Medulla oblongata (tissue), 1 donor: Measurements from ENCODE around the gene KBTBD13.
A peak's percentile ranks its signal among the peaks of the same experiment; 100 is the strongest.
"Not testable (repeated sequence)": the region's sequence is repeated elsewhere in the genome, so short reads cannot be mapped to it uniquely, and the experiment has no call there.

Experiments used
- DNase-seq: peaks from one replicate; pipeline ENCODE4 v3.0.0-alpha.2; 2015; ENCODE audit errors: extremely low spot score

KBTBD13 gene

GRCh38 chr15:65076486-65077290, at the start of gene KBTBD13:
Gene KBTBD13 (plus strand): TSS chr15:65076746. CDS start chr15:65076816, 70 bp downstream.
- no peak for DNase-seq

GRCh38 chr15:65026756-65027155, 49.8 kb upstream of the KBTBD13 start:
- DNase-seq, result no peak

DNA sequence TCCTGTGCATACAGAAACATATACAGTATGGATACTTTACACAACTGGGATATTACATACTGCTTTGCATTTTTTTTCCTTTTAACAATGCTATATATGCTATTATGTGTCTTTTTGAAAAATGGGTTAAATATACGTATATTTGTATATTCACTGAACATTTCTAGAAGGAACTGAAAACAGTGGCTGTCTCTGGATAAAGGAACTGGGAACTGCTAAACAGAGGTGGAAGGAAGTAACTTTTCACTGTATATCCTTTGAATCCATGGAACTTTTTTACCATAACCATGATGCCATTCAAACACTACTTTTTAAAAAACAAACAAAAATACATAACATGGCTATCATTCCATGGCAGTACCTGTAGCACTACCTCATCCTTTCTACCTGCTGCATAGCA, 49.0 kb upstream of the KBTBD13 start:
- DNase-seq, result no peak

- no peak for DNase-seq
Measured at GRCh38 chr15:65028338-65028737, 48.2 kb upstream of the KBTBD13 start.

DNA sequence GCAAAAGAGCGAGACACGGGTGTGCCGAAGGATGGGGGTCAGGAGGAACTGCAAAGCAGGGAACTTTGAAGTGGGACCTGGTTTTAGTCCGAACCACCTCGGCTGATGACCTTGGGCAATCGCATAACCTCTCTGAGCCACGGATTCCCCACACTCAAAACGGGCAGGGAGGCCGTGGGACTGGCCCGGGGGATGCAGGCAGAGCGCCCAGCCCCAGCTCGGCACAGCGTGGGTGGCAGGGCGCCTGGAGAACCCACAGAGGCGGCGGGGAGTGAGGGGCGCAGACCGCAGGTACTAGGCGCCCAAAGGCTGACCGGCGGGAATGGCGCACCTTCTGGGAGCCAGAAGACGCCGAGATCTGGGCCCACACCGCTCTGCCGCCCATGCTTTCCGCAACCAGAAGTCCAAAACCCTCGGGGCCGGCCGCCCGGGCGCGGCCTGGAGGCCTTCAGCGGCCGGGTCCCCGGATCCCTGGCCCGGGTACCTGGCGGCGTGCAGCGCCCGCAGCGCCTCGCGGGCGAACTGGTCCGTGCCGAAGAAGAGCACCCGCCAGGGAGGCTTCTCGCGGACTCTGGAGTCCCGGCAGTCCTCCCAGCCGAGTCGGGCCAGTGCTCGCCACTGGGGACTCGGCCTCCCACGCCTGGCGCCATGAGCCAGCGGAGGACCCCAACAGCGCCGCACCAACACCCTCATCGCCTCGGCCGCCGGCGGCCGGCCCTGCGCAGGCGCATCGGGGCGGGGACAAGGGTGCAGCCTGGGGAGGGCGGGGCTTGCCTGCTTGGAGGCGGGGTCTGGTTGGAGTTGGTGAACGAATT, 47.4 kb upstream of the KBTBD13 start, which contains the start of gene MTFMT:
Gene MTFMT, minus strand, starts transcription at position 719 of the 815 bp plus-strand sequence. Its CDS starts 26 bp downstream, at position 693.
- peak; percentile 94 for DNase-seq

DNA sequence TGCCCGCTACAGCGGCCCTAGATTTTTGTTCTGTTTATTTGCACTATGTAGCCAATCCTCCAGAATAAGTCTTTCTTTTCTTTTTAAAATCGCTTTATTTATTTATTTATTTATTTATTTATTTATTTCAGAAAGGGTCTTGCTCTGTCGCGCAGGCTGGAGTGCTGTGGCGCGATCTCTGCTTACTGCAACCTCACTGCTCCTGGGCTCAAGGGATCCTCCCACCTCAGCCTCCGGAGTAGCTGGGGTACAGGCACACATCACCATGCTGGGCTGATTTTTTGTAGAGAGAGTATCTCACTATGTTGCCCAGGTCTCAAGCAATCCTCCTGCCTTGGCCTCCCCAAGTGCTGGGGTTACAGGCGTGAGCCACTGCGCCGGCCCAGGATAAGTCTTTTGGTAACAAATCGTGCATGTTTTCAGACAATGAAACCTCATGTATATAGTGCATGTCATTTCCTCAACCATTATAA, 46.8 kb upstream of the KBTBD13 start:
- no peak for DNase-seq

GRCh38 chr15:65032801-65033537, 43.6 kb upstream of the KBTBD13 start:
- DNase-seq, result peak; percentile 73

DNA sequence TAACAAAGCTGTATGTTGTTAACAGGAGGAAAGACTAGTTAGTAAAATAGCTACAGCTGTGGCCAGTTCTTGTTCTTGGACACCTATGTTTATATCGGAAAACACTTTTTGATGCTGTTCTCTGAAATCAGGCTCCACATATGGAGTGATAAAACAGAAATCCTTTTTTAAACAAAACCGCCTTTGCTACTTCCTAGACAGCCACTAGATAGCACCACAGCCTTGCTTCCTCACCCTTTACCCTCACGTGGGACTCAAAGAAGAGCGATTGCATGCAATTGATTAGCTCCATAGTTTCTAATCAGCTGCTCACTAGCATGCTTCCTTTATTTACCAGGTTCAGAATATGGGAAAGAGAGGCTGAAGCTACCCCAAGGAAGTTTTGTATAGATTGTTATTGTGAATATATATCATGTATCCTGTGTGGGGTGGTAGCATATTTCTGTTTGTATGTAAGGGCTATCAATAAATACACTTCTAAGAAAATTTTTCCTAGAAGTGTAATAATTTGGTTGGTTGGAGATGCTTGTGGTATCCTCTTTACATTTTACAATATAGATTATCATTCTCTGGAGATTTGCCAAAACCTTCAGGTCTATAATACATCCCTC, 42.8 kb upstream of the KBTBD13 start:
- peak; percentile 65 for DNase-seq

DNA sequence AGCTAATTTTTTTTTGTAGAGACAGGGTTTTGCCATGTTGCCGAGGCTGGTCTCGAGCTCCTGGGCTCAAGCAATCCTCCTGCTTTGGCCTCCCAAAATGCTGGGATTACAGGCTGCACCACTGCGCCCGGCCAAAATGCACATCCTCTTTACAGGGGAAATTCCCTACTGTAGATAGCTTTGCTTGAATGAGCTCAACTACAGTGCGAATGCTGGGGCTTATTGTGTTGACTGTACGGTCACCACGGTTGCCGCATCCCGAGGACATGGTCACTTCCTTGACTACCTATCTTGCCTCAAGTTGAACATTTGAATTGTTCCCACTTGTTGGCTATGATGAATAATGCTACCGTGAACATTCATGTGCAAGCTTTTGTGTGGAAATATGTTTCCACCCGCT, 41.8 kb upstream of the KBTBD13 start:
- no peak for DNase-seq

DNA sequence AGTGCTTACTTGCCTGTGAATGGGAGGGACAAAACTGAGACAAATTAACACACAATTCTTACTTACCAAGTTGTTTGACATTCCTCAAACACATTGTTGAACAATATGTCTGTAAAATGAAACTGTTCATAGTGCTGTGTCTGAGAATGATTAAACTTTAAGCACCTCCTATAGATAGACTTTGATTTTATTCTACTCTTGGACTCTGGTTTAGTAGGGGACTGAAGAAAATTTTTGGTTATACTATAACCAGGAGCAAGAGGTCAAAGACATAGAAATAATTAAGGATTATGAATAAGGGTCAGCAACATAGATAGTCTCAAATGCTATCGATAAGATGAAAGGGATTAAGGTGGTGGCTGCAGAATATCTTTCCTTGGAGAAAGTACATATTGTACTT, 39.2 kb upstream of the KBTBD13 start:
- no peak for DNase-seq

- DNase-seq, result no peak
Measured at GRCh38 chr15:65038428-65038827, 38.1 kb upstream of the KBTBD13 start.

GRCh38 chr15:65038836-65039235, 37.7 kb upstream of the KBTBD13 start:
- no peak for DNase-seq

GRCh38 chr15:65040461-65040860, 36.1 kb upstream of the KBTBD13 start:
- no peak for DNase-seq

DNA sequence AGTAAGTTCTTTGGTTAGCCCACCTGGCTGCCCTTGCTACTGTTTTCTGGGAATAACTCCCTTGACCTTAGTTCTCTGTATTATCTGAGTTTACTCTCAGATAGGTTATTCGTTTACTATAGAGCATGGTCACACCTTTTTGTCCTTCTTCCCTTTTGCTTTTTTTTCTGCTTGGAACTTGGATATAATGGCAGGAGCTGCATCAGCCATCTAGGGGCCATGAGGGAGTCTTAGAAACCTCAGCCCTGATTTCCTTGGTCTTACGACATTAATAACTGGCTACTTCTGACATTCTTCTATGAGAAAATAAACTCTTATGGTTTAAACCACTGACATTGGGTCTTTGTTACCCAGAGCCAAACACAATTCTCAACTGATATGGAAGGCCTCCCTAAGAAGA, 34.8 kb upstream of the KBTBD13 start:
- no peak for DNase-seq

GRCh38 chr15:65042776-65043327, 33.7 kb upstream of the KBTBD13 start:
- DNase-seq, result no peak

- DNase-seq, result not testable (repeated sequence)
Measured at GRCh38 chr15:65044218-65044617, 32.3 kb upstream of the KBTBD13 start.

DNA sequence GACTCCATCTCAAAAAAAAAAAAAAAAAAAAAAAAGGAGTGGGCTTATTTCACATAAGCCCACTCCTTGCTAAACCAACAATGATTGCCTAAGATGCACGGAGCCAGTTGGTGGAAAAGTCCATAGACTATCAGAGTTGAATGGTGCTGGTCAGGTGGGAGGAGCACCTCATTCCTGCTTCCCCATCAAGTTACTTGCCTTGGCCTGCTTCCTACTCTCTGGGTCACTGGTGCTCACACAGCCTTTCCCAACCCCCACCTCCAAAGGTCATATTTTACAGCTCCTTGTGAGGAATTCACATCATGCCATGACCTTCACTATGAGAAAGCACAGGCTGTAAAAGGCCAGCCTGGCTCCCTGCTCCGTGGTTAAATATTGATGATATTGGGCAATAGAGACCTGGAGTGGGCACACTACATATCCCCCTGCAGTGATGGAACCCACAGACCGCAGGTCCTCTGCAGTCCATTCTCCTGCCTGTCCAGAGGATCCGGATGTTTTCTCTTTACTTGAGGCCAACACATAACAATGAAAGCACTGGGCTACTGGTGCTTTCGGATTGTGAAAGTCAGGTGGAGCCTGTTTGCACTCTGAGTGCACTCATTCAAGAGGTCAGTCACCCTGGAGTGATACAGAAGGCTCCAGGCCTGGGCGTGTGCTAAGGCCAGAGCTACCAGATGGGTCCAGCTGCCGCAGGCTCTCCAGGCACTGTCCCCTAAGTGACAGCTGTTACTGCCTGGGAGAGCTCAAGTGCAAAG, 31.6 kb upstream of the KBTBD13 start, which contains the start of gene SLC51B:
Gene SLC51B, plus strand, starts transcription at position 664 of the 758 bp plus-strand sequence. CDS start 4,618 bp downstream, outside the sequence.
- DNase-seq, result no peak

DNA sequence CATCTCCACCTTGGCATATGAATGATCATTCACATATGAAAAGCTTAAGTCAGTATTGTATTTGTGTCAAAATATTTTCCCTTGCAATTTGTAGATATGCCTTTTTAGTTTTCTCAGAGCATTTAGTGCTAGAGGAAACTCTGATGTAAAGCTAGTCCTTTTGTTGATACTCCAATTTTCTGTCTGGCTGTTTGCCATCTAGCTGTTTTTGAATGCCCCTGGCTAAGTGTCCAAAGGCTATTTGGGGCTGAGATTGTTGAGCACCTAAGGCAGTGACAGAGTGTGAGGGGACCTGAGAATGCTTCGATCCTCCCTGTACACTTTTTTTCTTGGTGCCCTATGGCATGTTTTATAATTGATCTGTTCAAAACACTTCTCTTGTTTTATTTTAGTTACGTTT, 28.3 kb upstream of the KBTBD13 start:
- DNase-seq, result no peak

DNA sequence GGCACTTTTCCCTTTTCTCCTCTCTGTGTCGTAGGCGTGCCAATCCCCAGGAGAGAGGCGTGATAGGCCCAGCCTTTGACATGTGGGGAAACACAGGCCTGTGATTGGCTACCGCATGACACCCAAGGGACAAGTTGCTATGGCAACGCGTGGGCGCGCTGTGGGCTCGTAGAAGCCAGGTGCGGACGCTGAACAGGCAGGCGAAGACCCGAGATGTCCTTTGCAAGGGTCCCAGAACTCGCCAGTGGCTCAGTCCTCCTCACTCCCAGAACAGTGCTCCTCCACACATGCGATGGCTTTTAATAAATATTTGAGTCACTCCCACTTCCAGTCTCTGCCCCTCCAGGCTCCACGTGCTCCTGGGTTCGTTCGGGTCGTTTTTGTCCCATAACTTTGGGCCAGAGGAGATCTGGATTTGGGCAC, 27.1 kb upstream of the KBTBD13 start:
- DNase-seq, result peak; percentile 97

DNA sequence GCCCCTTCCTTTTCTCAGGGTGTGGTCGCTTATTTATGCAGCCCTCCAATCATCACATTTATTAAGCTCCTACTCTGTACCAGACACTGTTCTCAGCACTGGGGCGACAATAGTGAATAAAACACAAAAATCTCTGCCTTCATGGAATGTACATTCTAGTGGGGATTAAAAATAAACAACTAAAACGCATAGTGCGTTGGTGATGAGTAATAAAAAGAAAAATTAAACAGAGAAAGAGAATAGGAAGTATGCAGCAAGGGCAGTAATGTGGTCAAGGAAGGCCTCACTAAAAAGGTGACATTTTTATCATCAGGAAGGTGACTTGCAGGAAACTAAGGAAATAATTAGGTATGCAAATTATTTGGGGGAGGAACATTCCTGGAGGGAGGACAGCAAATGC, 26.3 kb upstream of the KBTBD13 start:
- DNase-seq, result no peak
